ENCODE data around the gene EPHX1.
"Not testable (repeated sequence)": the region's sequence is repeated elsewhere in the genome, so short reads cannot be mapped to it uniquely, and the experiment has no call there.

Gene EPHX1

DNA sequence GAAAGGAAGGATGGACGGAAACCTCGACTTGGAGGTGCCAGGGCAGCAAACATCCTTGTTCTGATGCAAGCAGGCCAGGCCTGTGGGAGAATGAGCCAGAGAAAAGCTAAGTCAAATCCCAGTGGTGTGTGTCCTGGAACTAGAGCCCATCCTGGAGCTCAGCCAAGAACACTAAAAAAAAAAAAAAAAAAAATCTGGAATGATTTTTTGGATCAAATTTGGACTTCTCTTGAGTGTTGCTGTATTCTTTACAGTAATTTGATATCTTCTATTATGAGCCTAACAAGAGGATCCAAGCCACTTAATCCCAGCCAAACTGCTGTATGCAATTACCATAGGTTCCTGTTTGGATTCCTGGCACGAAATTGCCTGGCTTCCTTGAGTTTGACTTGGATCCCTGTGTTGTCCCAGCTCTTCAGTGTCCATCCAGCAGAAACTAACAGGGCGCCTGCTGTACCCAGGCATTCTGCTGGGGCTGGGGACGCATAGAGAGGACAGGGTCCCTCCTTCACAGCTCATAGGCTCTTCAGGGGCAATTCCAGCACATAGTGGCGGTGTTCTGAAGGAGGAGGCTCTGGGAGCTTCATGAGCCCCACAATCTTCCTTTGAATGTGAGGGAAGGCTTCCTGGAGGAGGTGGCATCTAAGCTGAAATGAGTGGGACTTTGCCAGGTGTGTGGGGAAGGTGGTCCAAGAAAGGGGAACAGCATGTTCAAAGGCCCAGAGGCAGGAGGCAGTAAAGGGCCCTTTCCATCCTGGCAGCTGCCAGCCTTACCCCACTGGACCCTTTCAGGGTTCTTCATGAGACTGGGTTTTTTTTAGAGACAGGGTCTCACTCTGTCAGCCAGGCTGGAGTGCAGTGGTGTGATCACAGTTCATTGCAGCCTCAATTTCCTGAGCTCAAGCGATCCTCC is 24.7 kb downstream of the EPHX1 start:
- peak; percentile 92 for DNase-seq (ENCODE audit: extremely low read depth, low read depth)
- TF ChIP-seq, protein P1, sequence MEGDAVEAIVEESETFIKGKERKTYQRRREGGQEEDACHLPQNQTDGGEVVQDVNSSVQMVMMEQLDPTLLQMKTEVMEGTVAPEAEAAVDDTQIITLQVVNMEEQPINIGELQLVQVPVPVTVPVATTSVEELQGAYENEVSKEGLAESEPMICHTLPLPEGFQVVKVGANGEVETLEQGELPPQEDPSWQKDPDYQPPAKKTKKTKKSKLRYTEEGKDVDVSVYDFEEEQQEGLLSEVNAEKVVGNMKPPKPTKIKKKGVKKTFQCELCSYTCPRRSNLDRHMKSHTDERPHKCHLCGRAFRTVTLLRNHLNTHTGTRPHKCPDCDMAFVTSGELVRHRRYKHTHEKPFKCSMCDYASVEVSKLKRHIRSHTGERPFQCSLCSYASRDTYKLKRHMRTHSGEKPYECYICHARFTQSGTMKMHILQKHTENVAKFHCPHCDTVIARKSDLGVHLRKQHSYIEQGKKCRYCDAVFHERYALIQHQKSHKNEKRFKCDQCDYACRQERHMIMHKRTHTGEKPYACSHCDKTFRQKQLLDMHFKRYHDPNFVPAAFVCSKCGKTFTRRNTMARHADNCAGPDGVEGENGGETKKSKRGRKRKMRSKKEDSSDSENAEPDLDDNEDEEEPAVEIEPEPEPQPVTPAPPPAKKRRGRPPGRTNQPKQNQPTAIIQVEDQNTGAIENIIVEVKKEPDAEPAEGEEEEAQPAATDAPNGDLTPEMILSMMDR (IDR thresholded peaks at IDR 0.05; ENCODE audit: low read depth, low read length) = no peak

DNA sequence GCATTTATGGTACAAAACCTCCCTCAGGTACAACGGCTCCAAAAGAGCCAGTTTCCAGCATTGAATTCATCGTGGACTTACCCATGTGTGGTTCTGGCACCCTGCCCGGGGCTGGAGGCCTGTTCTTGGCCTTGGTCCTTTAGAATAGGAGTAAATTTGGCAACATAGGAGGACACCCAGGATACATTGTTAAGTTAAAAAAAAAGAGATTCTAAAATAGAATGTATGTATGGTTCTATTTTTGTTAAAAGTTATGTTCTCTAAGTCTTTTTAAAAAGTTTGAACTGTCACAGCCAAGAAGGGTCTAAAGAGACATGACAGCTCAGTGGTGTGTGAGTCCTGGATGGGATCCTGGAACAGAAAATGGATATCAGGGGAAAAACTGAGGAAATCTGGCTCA is 25.9 kb downstream of the EPHX1 start:
- no peak for DNase-seq (ENCODE audit: extremely low read depth, low read depth)
- TF ChIP-seq, protein P1 (IDR thresholded peaks at IDR 0.05; ENCODE audit: low read depth, low read length) = no peak

DNA sequence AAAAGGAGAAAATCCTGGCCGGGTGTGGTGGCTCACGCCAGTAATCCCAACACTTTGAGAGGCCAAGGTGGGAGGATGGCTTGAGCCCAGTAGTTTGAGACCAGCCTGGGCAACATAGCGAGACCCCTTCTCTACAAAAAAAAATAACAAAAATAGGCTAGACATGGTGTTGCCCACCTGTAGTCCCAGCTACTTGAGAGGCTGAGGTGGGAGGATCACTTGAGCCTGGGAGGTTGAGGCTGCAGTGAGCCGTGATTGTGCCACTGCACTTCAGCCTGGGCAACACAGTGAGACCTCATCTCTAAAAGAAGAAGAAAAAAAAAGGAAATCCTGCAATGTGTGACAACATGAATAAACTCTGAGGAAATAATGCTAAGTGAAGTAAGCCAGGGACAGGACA is 26.4 kb downstream of the EPHX1 start:
- not testable (repeated sequence) for DNase-seq (ENCODE audit: extremely low read depth, low read depth)

- TF ChIP-seq, protein P1 (IDR thresholded peaks at IDR 0.05; ENCODE audit: low read depth, low read length) = no peak
- DNase-seq (ENCODE audit: extremely low read depth, low read depth) = no peak
Measured at GRCh38 chr1:225838793-225839192, 28.9 kb downstream of the EPHX1 start.

- TF ChIP-seq, protein P1 (IDR thresholded peaks at IDR 0.05; ENCODE audit: low read depth, low read length) = no peak
Measured at GRCh38 chr1:225840223-225840610, 30.3 kb downstream of the EPHX1 start.

DNA sequence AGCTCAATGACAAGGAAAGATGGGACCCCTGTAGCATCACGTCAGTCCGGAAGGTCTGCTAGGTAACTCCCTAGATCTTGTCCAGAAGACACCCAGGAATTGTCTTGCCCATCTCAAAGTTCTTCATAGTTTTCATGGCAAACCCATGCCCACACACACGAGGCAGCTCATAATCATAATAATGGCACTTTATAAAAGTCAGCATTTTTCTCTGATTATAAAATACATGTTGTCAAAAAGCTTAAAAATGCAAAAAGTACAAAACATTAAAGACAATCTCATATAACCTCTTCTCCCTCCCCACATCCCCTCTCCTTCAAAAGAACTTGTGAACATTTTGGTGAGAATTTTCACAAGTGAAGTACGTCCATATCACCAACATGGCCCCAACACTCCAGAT is 30.8 kb downstream of the EPHX1 start:
- TF ChIP-seq, protein P1 (IDR thresholded peaks at IDR 0.05; ENCODE audit: low read depth, low read length) = no peak
- no peak for DNase-seq (ENCODE audit: extremely low read depth, low read depth)

More at GRCh38 chr1:225840223-225840610, 30.3 kb downstream of the EPHX1 start:
- no peak for DNase-seq (ENCODE audit: extremely low read depth, low read depth)

GRCh38 chr1:225842074-225842473 is 32.1 kb downstream of the EPHX1 start:
- no peak for DNase-seq (ENCODE audit: extremely low read depth, low read depth)
- TF ChIP-seq, protein P1 (IDR thresholded peaks at IDR 0.05; ENCODE audit: low read depth, low read length) = no peak
